GM18870 (cell line): Measurements from ENCODE around the gene IP6K3.

Experiments used
- ATAC-seq: cut with Tn5 transposase; IDR thresholded peaks from one replicate; pipeline ENCODE4 v1.9.1; 2021; ENCODE audit warnings: moderate library complexity; ENCODE audit not compliant: unreplicated experiment

Gene IP6K3

GRCh38 chr6:33693186-33694105 lies 53.3 kb downstream of the IP6K3 start:
- no peak for ATAC-seq

DNA sequence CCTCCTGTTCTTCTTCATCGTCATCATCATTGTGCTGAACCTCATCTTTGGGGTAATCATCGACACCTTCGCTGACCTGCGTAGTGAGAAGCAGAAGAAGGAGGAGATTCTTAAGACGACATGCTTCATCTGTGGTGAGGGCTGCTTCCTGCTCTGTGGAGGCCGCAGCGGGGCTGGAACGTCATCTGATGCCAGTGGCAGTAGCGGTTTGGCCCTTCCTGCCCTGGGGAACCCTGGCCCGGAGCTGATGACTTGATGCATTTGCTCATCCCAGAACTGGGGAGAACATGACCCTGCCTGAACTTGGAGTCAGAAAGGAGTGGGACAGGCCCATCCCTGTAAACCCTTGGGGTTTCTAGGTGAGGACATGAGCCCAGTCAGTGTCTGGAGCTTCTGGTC lies 53.9 kb downstream of the IP6K3 start:
- ATAC-seq, result no peak

GRCh38 chr6:33692078-33692759 lies 54.5 kb downstream of the IP6K3 start:
- ATAC-seq, result no peak

GRCh38 chr6:33691456-33692077 lies 55.1 kb downstream of the IP6K3 start:
- no peak for ATAC-seq

GRCh38 chr6:33690766-33691165 lies 55.9 kb downstream of the IP6K3 start:
- no peak for ATAC-seq

GRCh38 chr6:33689879-33690278 lies 56.8 kb downstream of the IP6K3 start:
- no peak for ATAC-seq

DNA sequence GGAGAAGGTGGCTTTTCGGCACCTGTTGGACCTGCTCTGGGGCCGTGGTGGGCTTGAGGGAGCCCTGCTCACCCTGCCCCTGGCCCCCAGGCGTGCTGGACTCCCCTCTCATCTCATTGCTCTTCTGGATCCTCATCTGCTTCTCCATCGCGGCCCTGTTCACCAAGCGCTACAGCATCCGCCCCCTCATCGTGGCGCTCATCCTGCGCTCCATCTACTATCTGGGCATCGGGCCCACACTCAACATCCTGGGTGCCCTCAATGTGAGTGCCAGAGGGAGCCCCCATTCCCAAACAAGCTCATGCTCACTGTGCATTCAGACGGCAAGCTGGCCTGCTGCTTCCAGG lies 57.6 kb downstream of the IP6K3 start:
- ATAC-seq, result no peak

DNA sequence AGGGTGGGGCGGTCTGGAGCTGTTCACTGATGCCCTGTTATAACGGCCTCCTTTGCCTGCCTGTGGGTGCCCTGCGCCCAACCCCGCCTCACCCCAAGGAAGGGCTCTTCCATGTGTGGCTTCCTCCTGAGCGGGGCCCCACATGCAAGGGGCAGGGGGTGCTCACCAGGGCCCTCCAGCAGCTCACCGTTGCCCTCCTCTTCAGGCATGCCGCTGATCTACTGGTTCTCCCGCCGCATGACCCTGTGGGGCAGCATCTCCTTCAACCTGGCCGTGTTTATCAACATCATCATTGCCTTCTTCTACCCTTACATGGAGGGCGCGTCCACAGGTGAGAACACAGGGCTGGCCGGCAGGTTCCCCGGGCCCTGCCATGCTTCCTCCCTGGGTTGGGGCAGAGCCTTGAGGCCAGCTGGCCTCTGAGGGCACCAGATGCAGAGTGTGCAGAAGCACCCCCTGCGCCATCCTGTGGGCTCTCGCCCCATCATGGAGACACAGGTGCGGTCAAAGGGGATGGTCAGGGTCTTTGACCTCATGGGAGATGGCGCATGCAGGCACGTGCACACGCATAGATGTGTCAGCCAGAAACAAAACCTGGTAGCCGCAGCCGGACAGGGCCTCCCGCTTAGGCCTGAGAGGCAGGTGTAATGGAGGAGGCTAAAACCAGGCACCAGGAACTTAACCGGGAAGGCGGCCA lies 58.1 kb downstream of the IP6K3 start:
- no peak for ATAC-seq

DNA sequence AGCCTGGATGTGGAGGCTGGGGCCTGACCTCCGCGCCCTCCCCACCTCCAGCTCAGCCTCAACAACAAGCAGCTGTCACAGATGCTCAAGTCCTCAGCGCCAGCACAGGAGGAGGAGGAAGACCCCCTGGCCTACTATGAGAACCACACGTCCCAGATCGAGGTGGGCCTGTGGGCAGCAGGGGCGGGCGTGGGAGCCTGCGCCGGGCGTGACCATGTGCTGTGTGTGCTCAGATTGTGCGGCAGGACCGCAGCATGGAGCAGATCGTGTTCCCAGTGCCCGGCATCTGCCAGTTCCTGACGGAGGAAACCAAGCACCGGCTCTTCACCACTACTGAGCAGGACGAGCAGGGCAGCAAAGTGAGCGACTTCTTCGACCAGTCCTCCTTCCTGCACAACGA lies 58.7 kb downstream of the IP6K3 start:
- ATAC-seq, result no peak

DNA sequence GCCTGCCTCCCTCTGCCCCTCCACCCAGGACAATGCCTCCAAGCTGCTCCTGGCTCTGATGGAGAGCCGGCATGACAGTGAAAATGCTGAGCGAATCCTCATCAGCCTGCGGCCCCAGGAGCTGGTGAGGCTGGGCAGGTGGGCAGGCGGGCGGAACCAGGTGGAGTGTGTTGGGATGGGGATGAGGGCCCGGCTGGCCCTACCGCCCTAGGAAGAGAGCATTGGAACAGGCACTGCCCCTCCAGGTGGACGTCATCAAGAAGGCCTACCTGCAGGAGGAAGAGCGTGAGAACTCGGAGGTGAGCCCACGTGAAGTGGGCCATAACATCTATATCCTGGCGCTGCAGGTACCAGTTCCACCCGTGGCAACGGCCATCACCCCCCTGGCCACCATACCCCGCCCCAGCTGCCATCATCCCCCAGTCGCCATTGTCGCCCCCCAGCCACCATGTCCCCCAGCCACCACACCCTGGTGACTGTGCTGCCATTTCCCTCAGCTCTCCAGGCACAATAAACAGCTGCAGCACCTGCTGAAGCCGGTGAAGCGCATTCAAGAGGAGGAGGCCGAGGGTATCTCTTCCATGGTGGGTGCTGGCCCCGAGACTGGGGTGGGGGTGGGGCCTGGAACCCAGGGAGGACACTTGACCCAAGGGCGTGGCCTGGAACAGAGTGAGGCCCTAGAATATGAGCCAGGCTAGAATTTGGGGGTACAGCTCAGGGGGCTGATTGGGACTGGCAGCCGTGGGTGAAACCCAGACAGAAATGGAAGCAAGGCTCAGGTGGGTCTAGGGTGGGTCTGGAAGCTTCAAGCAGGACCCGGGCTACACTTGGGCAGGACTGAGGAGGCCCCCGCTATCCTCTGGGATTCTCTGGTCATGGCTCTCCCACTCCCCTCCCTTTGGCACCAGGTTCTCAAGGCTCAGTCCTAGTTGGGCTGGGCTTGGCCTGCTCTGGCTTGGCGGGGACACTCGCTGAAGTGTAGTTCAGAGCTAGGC lies 59.4 kb downstream of the IP6K3 start:
- no peak for ATAC-seq

DNA sequence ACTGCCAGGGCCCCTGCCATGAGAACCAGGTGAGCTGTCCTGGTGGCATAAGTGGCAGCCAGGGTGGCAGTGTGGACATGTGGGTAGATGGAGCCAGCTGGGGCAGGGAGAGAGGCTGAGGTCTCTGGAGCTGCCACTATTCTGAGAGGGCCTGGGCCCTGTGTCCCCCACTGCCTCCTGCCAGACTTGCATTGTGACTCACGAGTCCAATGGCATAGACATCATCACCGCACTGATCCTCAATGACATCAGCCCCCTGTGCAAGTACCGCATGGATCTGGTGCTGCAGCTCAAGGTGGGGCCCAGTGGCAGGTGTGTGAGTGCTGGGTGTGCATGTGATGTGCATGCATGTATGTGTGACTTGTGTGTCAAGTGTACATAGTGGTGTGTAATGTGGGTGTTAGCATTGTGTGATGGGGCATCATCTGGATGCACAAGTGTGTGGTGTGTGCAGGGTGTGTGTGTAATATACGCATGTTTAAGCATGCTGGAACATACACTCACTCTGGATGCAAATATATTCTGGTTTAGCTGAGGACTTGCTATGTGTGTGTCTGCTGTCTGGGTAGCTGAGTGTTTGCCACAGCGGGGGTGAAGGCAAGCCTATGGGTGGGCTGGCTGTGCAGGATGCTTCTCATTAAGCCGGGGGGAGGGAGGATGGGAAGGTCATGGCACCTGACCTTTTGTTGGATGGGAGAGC lies 60.3 kb downstream of the IP6K3 start:
- ATAC-seq, result no peak

DNA sequence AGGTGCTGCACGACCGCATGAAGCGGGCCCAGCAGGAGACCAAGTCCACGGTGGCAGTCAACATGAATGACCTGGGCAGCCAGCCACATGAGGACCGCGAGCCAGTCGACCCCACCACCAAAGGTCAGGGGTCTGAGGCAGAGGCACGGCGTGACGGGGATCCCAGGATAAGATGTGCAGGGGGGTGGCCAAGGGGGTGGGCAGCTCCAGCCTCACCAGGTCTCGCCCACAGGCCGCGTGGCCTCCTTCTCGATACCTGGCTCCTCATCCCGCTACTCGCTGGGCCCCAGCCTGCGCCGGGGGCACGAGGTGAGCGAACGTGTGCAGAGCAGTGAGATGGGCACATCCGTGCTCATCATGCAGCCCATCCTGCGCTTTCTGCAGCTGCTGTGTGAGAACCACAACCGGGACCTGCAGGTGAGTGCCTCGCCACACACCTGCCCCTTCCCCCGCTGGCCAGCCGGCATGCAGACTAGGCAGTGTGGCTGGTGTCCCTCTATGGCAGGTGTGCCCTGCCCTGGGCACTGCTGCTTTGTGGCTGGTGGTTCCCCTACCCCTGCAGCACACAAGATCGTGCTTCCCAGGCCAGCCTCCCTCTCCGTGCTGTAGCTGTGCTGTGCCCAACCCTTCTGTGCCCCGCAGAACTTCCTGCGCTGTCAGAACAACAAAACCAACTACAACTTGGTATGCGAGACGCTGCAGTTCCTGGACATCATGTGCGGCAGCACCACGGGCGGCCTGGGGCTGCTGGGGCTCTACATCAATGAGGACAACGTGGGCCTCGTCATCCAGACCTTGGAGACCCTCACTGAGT lies 61.1 kb downstream of the IP6K3 start:
- no peak for ATAC-seq

DNA sequence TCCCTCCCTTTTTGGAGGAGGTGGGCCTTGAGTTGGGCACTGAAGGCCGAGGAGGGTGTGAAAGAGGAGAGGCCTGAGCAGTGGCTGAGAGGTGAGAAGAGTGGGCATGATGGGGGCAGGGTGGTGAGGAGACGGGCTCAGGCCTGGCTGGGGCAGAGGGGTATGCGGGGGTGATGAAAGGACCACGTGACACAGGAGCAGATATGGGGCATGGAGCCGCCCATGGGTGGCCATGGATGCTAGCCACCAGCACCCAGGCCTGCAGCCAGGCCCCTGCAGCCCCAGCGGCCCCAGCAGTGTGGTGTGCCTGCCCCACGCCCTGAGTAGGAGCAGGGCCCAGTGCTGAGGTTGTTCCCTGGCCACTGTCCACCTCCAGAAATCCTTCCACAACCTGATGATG lies 61.7 kb downstream of the IP6K3 start:
- ATAC-seq, result no peak

- ATAC-seq, result no peak
These were observed 62.2 kb downstream of the IP6K3 start for GRCh38 chr6:33684428-33684896.

GRCh38 chr6:33683576-33684427 lies 62.9 kb downstream of the IP6K3 start:
- no peak for ATAC-seq

GRCh38 chr6:33683051-33683571 lies 63.6 kb downstream of the IP6K3 start:
- no peak for ATAC-seq

DNA sequence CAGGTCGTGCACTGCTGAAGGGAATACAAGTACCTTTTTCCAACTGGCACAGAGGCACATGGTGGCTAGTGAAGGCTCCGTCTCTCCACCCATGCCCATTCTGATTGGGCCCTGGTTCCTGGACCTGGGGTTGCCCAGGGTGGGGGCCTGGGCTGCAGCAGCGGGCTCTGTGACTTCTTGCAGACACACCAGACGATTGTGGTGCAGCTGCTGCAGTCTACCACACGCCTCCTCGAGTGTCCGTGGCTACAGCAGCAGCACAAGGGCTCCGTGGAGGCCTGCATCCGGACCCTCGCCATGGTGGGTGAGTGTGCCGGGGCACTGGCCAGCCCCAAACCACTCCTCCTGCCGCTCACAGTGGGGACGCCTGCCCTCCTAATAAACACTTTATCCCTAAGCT lies 64.4 kb downstream of the IP6K3 start:
- ATAC-seq, result no peak
